ENCODE measurements around the gene TMEM117.

GRCh38 chr12:44003721-44004120 is 167.8 kb downstream of the TMEM117 start:
- no peak for TF ChIP-seq CTCF (IDR thresholded peaks at IDR 0.05; ENCODE audit: low read depth, low read length, poor library complexity, severe bottlenecking)
- TF ChIP-seq EZH2phosphoT487 (IDR thresholded peaks at IDR 0.05; ENCODE audit: borderline replicate concordance, low read length): no peak
